Fibroblast of pulmonary artery (primary cell): ENCODE measurements around the gene CDH23.

Source experiments
- DNase-seq: peaks from one replicate; pipeline ENCODE4 v3.0.0-alpha.2; 2010; ENCODE audit warnings: low read depth
- H3K4me3 ChIP-seq: replicated peaks from 2 replicates; pipeline ENCODE4 v1.5.1; 2011; ENCODE audit warnings: low read depth, mild to moderate bottlenecking, control low read depth, low read length, moderate library complexity
- CTCF ChIP-seq: IDR thresholded peaks from 2 replicates; pipeline ENCODE4 v1.5.1; 2011; ENCODE audit warnings: mild to moderate bottlenecking, control low read depth, low read length, inconsistent platforms; ENCODE audit errors: missing control alignments

The CDH23 gene

GRCh38 chr10:71717551-71717951 lies 320.8 kb downstream of the CDH23 start:
- DNase-seq: no peak
- H3K4me3 ChIP-seq: no peak overlapping the region
- TF ChIP-seq CTCF: no peak

DNA sequence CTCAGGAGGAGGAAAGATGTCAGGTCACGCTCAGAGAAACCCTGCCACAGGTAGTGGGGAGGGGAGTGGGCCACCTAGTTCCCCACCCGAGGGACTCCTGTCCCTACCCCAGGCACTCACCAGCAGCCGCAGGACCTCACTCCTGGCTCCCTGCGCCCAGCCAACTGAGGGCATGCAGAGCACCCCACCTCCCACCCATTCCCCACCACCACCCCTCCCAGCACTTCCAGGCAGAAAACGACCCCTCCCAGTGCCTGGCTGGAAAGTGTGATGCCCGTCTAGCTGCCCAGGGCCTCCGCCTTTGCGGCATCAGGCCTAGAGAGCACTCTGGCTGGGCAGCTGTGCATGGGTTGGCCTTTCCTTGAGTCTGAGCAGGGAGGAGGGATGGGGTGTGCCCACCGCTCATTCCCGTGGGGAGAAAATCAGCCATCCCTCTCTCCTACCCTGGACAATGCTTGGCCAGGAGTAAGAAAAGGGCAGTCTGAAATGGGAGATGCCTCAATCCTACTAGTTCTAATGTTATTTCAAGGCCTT lies 321.5 kb downstream of the CDH23 start:
- DNase-seq: no peak
- no peak for TF ChIP-seq CTCF
- no peak overlapping the region for H3K4me3 ChIP-seq

DNA sequence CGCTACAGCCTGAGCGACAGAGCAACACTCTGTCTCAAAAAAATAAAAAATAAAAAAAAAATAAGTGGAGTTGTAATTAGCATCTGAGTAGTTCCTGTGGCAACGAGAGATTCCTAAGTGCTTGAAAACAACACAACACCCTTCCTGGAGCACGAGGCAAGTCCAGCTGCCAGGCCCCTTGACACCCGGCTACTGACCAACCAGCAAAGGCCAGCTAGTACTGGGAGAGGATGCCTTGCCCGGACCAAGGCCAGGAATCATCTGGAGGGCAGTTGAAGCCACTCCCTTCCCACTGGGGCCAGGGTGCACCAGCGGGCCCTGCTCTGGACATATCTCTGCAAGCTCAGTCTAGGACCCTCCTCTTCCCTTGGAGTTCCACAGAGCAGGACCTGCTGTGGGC lies 322.3 kb downstream of the CDH23 start:
- no peak overlapping the region for H3K4me3 ChIP-seq
- no peak for DNase-seq
- no peak for TF ChIP-seq CTCF

- no peak within 1 kb of the TSS for H3K4me3 ChIP-seq
- no peak for TF ChIP-seq CTCF
- no peak for DNase-seq
These were observed 322.9 kb downstream of the CDH23 start, which contains the start of gene C10orf105 for GRCh38 chr10:71719464-71720201. TSS of gene C10orf105 (minus strand) at chr10:71719778. CDS start at chr10:71716337, 3,441 bp downstream.

- TF ChIP-seq CTCF: no peak
- no peak overlapping the region for H3K4me3 ChIP-seq
- DNase-seq: no peak
These were observed 323.6 kb downstream of the CDH23 start for GRCh38 chr10:71720288-71720687.

DNA sequence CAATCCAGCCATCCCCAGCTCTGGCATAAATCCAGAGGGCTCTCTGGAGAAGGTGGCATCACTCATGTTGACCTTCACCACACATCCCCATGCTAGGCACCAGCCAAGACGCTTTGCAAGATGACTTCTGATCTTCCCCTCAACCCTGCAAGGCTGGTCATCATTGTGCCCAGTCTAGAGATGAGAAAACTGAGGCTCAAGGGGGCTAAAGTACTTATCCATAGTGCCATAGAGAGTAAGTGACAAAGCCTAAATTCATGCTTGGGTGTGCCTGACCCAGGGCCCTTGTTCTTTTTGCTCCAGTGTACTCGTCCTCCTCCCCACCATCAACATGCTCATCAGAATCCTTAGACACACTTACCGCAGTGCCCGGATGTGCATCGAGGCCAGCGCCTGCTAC lies 324.6 kb downstream of the CDH23 start:
- H3K4me3 ChIP-seq: no peak overlapping the region
- no peak for TF ChIP-seq CTCF
- no peak for DNase-seq

GRCh38 chr10:71722849-71723248 lies 326.1 kb downstream of the CDH23 start:
- H3K4me3 ChIP-seq: no peak overlapping the region
- TF ChIP-seq CTCF: no peak
- no peak for DNase-seq
